NCI-H2196 treated with DMSO at 0.1 percent for 48 hours (cell line): Measurements from ENCODE around the gene PPIF.

Experiments used
- DNase-seq: peaks from one replicate; lab custom pipeline; 2025; ENCODE audit not compliant: unreplicated experiment; lab: John Stamatoyannopoulos, UW

Gene PPIF

DNA sequence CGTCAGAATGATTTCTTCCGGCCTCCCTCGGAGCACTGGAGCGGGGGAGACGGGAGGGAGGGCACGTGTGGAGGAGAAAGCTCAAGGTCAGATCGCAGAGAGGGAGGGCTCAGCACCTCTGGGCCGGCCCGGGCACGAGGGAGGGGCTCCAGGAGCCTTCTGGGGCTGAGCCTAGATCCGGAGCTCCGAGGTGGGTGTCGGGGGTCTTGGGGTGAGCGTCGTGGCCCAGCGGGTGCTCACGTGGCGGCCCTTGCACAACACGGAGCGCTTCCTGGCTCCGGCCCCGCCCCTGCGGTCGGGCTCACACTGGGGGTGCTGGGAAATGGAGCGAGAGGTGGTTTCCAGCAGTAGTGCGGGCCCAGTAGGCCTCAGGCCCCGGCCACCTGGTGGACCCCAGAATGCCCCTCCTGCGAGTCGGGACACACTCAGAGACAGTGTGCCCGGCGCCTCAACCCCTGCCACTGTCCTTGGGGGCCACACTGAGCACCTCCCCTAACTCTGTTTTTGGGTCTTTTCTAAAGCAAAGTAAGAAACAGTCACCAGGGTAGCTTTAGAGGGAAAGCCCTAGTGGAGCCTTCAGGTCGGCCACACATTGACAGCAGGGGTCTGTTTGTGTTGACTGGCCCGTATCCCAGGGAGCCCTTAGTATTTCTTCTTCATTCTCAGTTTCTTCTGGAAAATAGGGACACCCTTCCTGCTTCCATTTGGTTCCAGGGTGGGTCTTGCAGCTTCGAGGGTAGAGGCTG lies 798 bp downstream of the PPIF start:
- DNase-seq = no peak

DNA sequence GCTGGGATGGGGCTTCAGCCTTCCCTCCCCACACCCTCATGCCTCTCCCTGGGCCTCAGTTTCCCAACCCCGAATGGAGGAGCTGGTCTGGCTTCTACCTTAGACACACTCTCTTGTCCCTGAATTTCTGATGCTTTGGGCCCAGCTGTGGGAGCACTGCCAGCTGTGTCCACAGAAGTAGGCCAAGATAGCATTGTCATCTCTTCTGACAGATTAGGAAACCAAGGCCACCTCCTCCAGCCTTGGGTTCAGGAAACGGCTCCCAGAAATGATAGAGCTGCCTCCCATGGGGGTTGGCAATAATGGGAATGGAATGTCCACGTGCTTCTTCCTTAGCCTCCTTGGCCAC lies 1.3 kb downstream of the PPIF start:
- no peak for DNase-seq

DNA sequence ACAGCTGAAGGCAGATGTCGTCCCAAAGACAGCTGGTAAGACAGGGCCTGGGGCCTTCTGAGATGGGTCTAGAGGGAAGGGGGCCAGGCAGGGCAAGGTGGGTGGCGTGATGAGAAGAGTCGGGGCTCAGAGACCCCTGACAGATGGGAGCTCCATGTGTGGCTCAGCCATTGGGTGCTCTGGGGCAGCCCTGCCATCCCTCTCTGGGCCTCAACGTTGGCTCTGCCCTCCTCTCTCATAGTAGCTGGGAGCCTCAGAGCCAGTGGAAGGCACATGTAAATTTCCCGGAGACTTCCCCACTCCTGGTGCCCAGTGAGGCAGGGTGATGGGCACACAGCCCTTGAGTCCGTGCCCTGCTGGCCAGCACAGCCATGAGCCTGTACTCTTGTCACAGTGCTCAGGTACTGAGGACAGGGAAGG lies 1.8 kb downstream of the PPIF start:
- no peak for DNase-seq

DNA sequence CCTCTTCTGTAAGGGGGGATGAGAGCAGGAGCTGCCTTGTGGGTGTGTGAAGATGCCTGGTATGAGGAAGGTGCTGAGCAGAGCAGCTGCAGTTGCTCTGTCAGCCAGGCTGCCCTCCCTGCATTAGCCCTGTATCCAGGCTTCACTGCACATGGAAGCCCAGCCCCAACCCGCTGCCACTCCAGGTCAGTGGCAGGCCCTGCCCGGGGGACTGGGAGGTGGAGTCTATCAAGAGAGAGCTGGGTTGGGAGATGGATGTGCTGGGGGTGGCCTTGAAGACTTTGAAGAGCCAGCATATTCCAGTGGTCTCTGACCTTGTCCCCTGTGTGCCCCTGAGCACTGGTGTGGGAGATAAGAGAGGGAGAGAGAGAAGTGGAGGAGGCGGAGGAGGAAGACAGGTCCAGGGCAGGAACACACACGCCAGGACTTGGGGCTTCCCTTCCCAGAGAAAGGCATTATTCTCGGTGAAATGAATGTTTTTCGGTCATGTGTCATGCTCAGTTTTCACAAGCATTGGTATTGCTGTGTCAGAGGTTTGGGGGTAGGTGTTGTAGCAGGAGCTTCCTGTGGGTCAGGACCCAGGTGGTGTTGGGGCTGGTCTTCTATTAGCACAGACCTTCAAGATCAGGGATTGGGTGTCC lies 2.6 kb downstream of the PPIF start:
- DNase-seq = no peak

DNA sequence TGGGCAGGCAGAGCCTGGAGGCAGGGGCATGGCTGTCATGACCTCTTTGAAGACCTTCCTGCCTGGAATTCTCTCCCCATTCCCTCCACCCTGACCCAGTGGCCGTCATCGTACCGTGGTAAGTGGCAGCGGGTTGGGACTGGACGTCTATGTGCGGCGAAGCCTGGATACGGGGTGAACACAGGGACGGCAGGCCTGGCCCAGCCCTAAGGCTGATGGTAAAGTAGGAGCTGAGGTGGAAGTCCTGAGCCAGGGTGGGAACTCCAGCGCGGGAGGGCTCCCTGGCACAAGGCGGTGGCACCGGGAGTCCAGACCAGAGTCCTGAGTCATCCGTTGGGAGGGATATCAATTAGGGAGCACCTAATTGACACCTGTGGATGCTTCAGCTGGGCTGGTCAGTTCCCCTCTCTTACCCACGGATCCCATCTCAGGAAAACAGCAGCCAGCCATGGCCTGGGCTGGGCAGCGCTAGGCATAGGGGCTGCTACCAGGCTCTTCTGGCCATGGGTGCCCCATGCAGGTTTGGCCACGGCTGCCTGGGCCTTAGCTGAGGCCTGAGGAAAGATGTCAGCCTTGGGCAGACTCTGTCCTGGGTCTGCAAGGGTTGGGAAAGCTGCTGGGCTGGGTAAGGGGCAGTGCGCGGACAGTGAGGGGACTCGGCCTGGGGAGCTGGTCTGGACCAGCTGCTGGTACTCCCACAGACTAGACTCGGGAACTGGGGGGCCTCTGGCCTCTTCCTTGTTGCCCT lies 3.3 kb downstream of the PPIF start:
- no peak for DNase-seq

DNA sequence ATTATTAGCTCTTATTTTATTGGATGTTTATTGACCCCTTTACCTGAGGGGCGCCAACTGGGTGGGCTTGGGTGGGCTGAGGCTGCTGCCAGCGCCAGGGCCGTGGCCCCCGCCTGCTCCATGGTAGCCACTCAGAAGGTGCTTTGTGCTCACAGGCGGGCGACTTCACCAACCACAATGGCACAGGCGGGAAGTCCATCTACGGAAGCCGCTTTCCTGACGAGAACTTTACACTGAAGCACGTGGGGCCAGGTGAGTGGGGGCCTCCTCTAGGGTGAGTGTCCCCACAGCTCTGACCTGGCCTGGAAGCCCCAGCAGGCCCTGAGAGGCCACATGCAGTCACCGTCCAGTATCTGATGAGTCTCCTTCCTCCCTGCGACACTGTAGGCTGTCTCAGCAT lies 4.1 kb downstream of the PPIF start:
- no peak for DNase-seq

DNA sequence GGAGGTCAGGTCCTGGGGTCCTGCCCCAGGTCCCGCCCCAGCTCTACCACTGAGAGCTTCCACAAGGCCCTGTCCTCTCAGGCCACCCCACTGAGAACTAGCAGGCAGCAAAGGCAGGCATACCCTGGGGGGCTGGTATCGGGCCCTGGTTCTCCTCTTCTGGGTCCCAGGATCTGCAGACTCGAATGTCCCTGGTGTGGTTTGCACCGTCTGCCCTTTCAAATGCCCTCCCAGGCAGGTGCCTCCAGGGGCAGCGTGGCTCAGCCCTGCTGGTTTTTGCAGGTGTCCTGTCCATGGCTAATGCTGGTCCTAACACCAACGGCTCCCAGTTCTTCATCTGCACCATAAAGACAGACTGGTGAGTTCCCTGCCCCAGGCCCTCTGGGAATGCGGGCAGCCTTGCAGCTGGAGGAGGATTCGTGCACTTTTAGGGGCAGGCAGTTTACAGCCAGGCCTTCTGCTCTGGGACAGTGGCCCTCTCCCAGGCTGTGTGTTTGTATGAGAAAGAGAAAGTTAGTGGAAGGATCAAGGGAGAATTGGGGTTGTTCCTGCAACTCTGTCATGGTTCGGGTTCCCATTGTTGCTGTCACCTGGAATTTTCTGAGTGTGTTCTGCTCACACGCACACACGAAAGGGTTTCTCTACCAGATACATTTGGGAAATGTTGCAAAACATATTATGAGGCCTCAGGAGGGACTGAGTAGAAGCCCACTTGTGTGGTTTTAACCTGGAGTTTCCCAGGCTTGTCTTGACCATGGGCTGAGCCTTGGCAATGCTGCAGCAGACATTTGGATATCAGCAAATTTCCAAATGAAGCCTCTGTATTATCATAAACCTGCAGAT lies 5.0 kb downstream of the PPIF start:
- DNase-seq = no peak

DNA sequence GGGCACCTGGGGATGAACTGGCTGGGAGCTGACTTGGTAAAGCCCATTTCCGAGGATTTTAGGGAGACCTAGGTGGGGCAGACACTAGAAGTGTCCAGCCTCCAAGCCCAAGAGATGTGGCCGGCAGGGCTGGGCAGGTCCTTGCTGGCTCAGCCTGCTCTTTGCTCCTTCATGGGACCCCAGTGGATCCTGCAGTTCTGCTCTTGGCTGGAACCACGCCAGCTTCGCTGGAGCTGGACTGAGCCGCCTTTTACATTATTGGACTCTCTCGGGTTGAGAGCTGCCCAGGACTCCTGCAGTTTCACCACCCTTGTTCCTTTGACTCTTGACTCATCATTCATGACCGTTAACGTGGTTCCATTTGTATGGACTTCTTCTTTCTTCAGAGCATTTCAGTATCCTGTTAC lies 5.7 kb downstream of the PPIF start:
- DNase-seq = no peak

DNA sequence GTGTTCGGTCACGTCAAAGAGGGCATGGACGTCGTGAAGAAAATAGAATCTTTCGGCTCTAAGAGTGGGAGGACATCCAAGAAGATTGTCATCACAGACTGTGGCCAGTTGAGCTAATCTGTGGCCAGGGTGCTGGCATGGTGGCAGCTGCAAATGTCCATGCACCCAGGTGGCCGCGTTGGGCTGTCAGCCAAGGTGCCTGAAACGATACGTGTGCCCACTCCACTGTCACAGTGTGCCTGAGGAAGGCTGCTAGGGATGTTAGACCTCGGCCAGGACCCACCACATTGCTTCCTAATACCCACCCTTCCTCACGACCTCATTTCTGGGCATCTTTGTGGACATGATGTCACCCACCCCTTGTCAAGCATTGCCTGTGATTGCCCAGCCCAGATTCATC lies 6.5 kb downstream of the PPIF start:
- no peak for DNase-seq

DNA sequence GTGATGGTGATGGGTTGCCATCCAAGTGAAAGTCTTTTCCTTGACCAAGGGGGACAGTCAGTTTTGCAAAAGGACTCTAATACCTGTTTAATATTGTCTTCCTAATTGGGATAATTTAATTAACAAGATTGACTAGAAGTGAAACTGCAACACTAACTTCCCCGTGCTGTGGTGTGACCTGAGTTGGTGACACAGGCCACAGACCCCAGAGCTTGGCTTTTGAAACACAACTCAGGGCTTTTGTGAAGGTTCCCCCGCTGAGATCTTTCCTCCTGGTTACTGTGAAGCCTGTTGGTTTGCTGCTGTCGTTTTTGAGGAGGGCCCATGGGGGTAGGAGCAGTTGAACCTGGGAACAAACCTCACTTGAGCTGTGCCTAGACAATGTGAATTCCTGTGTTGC lies 6.9 kb downstream of the PPIF start:
- DNase-seq = no peak

DNA sequence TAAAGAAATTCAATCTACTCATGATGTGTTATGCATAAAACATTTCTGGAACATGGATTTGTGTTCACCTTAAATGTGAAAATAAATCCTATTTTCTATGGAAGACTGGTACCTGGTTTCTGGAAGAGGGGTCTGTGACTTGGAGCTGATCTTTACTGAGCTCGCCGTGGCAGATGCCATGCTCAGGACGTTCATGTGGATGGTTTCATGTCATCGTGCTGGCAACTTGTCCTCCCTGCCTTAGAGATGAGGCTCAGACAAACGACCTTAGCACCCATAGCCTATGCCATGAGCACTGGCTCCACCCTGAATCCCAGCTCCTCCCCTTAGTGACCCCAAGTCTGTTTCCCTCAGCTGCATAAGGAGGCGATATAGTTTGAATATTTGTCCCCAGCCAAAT lies 7.3 kb downstream of the PPIF start:
- DNase-seq = no peak

DNA sequence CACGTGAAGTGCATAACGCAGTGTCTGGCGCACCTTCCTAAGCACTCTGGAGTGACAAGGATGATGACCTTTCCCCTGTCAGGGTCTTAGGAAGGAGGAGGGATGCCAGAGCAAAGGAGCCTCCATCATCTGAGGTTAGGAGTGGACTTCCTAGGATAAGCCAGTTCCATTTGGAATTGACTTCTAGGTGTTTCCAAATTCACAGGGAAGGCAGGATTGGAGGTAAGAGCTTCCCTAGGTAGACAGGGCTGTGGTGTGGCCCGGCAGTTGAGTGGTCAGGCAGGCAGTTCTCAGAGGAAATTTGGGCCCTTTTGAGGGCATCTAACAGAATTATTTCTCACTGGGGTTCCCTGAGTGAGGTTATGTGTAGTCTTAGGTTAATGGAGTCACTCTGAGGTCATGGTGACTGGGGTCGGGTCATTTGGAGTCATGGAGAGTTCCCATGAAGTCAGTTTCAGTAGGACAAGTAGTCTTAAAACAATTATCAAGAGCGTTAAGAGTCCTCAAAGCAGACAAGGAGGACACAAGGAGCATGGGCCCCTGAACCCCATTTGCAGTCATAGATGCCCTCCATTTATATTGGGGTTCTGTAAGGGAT lies 8.2 kb downstream of the PPIF start:
- no peak for DNase-seq

DNA sequence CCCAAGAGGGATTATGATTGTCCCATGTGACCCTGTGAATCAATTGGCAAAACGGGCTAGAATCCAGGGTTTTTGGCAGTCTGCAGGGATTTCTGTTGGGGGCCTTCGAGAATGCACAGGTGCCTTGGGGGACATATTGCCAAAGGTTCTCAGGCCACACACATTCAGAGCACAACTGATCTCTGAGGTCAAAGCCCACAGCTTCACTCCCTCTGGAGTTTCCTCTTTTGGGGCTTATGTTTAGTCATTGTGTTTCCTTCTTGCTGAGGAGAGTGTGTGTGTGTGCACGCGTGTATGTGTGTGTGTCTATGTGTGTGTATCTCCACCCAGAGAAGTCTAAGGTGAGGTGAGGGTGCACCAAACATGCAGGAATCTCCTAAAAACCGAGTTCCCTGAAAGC lies 8.8 kb downstream of the PPIF start:
- no peak for DNase-seq

DNA sequence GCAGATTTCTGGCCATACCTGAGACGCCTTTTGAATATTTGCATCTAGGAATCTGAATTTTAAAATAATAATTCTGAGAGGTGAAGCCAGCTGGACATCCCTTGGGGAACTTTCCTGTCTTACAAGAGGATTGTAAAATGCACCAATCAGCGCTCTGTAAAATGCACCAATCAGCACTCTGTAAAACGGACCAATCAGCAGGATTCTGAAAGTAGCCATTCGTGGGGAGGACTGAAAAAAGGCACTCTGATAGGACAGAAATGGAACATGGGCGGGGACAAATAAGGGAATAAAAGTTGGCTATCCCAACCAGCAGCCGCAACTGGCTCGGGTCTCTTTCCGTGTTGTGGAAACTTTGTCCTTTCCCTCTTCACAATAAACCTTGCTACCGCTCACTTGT lies 9.9 kb downstream of the PPIF start:
- DNase-seq = no peak

DNA sequence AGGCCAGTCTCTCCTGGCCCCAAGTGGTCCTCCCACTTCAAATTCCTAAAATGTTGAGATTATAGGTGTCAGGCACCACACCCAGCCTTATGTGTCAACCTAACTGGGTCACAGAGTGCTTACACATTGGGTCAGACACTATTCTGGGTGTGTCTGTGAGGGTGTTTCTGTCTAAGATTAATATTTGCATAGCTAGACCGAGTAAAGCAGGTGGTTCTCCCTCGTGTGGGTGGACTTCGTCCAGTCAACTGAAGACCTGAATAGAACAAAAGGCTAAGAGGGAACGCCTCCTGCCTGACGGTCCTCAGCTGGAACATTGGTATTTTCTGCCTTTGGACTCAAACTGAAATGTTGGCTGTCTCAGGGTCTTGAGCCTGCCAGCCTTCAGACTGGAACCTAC lies 11.5 kb downstream of the PPIF start:
- DNase-seq = no peak

DNA sequence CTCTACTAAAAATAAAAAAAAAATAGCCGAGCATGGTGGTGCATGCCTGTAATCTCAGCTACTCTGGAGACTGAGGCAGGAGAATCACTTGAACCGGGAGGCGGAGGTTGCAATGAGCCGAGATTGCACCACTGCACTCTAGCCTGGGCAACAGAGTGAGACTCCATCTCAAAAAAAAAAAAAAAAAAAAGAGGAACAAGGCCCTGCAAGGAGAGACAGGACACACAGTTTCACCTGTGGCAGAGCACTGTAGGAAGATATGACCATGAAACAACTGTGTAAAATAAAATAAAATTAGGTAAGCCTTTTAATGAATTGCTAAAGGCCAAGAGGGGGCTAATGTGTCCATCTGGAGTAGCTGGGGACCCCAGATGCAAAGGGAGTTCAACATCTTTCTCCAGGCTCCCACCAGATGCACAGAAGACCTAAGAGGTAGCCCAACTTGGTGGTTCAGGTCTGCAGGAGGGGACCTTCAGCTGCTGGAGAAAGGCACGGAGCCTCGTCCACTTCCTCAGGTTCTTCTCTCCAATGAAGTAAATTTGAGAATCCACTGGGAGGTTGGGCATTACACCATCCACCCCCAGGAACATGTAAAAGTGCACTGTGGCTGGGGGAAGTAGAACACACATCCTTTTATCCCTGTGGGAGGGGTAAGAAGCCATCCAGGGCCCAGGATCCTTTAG lies 12.7 kb downstream of the PPIF start:
- DNase-seq = no peak

DNA sequence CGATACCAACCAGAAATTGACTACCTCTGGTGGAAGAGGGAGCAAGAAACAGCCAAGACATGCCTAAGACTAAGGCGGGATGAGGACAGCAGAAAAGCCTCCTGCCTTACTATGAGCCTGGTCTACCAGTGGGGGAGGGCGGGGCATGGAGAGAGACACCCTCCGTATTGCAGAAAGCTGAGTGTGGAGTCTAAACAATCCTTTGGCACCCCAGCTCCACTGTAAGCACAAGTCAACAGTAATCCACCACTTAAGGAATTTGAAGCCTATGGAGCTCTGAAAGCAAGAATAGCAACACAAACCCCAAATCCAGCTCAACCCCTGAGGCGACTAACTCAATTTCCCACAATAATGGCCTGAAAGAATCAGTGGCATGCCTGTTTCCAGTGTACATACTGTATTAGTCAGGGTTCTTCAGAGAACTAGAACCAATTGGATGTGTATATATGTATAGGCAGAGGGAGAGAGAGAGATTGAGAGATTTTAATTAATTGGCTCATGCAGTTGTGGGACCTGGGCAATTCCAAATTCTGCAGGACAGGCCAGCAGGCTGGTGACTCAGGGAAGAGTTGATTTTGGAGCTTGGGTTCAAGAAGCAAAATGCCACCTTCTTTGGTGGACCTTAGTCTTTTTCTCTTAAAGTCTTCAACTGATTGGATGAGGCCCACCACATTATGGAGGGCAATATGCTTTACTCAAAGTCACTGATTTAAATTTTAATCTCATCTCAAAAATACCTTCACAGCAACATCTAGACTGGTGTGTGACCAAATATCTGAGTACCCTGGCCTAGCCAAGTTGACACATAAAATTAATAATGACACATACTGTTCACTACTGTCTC lies 13.5 kb downstream of the PPIF start:
- DNase-seq = no peak

DNA sequence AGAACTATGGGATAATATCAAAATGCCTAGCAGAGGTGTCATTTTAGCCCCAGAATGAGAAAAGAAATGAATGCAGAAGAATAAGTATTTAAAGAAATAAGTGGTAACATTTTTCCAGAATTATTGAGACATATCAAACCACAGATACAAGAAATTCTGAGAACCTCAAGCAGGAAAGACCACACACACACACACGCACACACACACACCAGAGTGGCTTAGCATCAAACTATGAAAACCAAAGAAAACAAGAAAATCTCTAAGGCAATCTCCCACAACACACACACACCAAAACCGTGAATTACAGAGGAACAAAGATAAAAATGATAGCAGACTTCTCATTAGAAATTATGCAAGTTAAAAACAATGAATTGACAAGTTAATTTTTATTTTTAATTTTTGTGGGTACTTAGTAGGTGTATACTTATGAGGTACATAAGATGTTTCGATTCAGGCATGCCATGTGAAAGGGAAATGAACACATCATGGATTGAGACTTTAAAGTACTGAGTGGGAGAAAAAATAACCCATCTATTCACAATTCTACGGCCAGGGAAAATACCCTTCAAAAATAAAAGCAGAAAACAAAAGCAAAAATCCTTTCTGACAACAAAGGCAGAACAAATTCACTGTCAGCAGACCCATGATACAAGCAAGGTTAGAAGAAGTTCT lies 14.6 kb downstream of the PPIF start:
- no peak for DNase-seq
